GM19025 (cell line): ENCODE data around the gene FBXL3.

Experiments used
- ATAC-seq: cut with Tn5 transposase; IDR thresholded peaks from one replicate; pipeline ENCODE4 v1.9.1; 2021; ENCODE audit warnings: mild to moderate bottlenecking, low read depth, moderate library complexity; ENCODE audit not compliant: unreplicated experiment

Gene FBXL3, protein sequence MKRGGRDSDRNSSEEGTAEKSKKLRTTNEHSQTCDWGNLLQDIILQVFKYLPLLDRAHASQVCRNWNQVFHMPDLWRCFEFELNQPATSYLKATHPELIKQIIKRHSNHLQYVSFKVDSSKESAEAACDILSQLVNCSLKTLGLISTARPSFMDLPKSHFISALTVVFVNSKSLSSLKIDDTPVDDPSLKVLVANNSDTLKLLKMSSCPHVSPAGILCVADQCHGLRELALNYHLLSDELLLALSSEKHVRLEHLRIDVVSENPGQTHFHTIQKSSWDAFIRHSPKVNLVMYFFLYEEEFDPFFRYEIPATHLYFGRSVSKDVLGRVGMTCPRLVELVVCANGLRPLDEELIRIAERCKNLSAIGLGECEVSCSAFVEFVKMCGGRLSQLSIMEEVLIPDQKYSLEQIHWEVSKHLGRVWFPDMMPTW

DNA sequence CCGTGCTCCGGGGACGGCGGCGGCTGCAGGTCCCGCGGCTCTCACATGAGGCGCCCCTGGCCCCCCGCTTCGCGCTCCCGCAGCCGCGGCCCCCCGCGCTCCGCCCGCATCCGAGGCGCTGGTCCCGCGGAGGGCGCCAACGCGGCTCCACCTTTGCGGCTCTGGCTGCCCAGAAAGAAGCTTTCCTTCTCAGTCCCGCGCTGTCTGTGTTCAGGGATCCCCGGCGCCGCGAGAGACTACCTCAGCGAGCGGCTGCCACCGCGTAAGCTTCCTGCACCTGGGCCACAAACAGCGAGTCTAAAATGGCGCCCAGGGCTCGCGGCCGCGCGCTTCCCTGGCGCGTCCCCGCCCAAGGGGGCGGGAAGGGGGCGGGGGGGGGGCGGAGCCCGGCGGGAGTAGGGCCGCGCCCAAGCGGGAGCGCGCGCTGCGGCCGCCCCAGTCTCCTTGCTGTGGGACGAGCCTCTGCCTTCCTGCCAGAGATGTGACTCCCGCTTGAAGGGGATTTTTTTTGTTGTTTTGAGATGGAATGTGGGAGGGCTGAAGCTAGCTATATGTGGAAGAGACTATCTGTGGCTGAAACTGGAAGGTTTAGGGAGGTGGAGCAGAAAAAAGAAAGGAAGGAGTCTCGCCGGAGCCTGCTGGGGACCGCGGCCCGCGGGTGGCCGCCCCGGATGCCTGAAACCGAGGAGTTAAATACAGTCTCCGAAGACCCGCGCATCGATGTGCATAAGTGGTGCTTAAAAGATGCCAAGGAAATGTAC is at the start of gene FBXL3:
Gene FBXL3, minus strand, starts transcription at position 299 of the 761 bp plus-strand sequence. CDS start 5,299 bp downstream, outside the sequence.
- ATAC-seq, result peak; percentile 53

DNA sequence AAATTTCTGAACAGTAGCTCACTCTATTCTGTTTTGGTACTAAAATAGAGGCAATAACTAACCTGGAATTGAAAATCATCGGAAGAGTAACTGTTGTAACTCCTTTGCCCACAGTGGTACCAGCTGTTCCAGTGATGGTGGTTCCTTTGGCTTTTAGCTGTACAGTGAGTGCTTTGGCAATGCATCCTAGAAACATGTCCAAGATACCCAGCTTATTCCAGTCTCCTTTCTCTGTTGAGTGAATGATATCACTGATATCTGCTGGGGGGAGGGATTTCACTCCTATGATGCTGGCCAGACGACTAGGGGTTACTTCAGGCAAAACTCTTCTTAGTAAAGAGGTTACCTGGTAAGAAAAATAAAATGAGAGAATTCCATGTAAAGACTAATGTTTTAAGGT is 40.6 kb upstream of the FBXL3 start:
- ATAC-seq, result no peak

DNA sequence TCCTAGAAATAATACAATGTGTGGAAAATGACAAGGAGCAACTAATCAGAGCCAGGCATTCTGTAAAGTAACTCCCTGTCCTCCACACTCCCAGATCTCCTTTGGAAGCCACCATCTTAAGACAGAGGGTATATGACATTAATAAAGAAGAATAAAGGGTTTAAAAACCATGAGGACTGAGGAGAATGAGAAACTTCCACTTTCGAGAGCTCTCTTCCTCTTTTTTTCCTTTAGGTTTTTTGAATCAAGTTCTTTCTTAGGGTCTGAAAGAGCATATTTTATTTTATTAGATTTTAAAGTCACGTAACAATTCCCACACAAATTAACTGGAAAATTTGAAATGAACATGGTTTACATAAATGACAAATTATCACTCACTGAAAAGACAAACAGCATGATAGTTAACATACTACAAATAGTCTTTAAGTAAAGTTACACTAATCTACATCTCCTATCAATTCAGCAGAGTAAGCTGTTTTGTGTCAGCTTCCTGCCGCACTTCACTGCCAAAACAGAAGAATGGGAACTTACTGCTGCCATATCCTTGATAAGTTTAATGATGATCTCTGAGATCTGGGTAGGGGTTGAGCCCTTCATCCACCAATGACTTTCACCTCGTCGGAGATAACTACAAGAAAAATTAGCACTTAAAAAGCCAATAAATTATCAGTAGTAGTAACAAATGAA is 38.6 kb upstream of the FBXL3 start:
- no peak for ATAC-seq

DNA sequence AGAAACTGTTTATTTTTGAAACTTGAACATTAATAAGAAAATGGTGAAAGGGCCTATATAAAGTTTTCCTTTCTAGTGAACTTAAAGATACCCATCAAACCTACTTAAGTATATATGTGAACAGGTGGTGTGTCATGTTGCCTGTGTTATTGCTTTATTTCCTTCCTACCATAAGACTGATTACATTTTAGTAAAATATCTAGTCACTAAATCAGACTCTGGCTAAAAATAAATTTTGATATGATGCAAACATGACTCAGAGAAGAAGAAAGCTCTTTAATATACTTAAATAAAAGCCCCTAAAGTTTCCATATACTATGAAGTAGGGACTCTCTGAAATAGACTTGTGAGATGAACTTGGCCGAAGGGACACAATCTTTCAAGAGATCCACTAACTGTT is 35.1 kb upstream of the FBXL3 start:
- ATAC-seq, result no peak

DNA sequence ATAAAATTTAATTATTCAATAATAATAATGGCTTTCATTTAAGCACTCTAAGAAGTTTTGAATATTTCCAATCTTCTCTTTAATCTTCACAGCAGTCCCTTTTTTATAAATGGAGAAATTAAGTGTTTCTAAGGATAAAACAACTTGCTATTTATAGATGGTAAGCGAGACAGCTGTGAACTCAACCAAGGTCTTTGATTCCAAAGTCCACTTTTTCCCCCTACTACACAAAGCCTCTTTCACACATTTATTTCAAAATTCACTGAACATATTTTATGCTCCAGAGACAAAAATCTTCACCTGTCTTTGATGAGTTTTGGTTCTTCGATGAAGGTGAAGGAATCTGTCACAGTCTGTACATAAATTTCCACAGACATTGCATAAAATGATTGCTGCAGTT is 34.4 kb upstream of the FBXL3 start:
- no peak for ATAC-seq

DNA sequence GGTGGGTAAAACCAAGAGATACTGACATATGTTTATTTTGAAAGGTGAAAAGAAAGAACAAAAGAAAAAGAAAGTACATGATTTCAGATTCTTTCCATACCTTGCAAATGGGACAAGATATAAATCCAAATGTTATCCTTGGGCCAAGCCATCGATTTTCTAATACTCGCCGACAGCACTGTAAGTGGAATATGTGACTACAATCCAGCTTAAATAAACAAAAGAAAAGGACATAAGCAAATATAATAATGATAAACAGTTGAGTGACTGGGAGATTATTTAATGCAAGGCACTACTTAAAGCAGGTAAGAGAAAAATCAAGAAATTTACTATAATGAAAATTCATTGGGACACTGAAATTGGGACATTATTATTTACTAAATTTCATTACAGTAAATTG is 29.9 kb upstream of the FBXL3 start:
- no peak for ATAC-seq

DNA sequence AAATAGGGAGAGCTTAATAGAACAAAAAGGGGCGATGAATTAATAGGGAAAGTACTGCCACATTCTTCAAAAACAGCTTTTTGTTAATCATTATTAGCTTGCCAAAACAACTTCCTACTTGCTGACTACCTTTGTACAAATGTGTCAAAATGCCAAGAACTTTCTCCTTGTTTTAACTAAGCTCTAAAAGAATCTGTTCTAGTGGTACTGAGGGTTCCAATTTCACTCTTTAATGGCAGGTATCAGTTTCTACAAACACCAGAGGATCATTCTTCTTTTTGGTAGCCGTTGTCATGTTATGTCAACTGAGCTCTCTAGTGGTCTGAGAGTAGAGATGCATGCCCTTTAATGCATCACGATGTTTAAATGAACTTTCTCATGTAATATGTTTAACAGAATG is 29.4 kb upstream of the FBXL3 start:
- no peak for ATAC-seq

DNA sequence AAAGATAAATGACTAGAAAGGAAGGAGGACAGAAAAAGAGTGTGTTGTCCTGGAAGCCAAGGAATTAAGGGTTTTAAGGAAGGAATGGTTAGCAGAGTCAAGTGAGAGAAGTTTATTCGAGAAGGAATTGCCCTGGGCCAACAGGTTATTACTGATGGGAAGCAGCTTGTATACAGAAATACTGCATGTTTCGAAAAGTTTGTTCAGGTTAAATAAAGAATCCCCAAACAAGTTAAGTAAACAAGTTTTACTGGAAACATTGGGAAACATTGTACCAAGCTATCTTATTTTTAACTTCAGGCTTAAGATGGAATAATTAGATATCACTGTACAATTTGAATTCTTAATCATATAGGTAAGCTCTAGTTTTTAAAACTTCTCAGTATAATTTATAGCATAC is 28.2 kb upstream of the FBXL3 start:
- ATAC-seq, result no peak

DNA sequence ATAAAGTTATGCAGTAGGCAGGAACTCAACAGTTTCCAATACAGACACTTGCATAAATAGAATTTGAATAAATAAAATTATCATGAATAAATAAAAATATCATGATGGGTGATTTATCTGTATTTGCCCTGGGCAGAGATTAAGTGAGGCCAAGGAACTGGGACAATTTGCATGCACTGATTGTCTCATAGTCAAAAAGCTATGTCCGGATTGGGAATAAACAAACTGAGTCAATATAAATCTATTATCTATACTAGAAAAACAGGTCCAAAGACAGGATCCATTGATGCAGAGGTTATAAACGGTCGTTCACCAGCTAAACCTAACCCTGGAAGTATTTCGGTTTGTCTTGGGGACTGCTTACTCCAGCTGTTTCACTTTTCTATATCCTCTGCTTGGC is 26.2 kb upstream of the FBXL3 start:
- no peak for ATAC-seq

DNA sequence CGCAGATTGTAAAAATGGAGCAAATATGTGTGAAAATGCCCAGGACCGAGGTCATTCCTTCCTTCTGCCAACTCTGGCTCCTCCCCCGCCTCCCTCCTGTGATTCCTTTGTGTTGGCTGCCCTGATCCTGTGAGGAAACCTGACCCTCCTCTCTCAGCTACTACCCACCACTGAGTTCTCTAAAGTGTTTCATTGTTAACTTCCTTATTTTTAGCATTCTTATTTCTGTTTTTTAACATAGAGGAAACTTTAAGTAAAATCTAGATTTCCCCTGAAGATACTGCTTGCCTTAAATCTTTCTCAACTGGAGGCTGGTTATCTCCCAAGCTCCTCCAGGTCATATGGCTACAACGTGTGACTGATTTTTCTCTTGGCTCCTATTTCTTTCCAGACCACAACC is 21.7 kb upstream of the FBXL3 start:
- ATAC-seq, result no peak

DNA sequence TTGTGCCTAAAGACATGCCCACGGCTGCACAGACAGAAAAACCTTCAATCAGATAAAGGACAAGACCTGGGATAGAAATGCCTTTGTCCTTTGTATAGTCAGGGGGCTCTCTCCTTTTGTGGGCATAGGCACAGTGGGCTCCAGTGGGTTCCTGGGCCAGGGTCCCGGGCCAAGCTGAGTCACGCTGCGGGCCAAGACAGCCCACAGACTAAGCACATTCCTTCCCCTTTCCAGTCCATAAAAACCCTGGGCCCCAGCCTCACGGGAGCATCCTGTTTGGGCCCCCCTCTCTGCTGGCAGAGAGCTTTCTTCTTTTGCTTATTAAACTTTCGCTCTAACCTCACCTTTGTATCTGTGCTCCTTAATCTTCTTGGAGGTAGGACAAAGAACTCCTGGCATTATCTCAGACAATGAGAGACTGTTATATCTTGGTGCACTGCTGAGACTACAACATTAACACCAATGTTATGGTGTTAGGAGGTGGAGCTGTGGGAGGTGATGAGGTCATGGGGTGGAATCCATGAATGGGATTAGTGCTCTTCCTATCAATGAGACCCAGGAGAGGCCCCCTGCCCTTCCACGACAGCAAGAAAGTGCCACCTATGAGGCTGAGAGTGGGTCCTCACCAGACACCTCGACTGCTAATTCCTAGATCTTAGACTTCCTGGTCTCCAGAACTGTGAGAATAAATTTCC is 20.8 kb upstream of the FBXL3 start:
- ATAC-seq, result no peak

DNA sequence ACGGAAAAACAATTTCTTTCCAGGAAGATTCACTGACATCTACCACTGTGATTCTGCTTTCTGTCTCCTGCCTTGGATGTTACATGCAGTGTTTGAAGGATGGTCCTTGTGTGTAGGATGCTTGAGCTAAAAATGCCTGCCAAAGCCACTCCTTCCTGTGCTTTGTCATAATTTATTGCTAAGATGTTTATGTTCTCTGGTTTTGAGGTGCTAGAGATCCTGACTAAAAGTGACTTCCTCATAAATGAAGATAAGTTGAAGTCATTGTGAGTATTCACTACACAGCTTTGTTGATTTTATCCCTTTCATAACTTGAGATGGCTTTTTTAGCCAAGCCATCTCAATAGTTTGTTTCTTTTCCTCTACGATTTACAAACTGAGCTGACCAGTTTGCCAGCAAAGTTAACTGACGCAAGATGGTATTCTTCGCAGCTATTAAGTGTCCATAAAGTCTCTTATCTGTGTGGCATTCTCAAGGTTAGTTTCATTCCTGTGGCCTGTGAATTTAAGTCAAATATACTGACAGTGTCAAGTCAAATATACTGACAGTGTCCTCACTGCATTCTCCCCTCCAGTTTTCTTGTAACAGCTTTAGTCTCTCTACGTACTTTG is 15.7 kb upstream of the FBXL3 start:
- ATAC-seq, result no peak

DNA sequence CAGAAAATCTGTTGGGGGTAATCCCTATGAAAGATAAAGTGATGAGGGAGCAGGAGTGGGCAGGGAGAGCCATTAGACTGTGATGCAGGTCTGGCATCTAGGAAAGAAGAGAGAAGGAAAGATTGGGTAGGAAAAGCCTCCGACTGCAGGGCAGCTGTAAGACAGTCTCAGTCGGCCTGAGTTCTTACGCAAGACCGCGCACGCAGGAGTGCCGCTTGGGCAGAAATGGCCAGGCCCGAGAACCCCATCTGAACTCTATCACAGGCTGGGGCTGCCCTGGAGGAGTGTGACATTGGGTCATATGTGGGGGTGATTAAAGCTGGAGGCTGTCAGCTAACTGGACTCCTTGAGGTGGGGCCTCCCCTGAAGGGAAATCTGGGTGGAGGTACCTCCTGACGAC is 13.9 kb upstream of the FBXL3 start:
- no peak for ATAC-seq

DNA sequence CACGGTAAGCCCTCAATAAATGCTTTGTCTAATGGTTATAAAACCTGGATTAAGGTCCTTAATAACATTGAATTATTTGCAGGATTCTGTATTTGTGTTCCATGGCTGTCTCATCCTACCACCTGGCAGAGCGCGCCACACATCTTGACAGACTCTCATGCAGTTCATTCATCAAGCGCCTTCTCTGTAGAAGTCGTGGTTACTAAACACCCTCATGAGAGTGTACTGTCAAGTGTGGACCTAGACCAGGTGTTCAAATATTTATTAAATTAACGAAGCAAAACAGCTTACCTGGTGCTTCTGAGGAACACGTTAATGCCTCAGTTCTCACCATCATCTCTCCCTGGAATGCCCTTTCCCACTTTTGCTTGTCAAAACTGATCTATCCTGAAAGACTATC is 13.1 kb upstream of the FBXL3 start:
- ATAC-seq, result no peak

DNA sequence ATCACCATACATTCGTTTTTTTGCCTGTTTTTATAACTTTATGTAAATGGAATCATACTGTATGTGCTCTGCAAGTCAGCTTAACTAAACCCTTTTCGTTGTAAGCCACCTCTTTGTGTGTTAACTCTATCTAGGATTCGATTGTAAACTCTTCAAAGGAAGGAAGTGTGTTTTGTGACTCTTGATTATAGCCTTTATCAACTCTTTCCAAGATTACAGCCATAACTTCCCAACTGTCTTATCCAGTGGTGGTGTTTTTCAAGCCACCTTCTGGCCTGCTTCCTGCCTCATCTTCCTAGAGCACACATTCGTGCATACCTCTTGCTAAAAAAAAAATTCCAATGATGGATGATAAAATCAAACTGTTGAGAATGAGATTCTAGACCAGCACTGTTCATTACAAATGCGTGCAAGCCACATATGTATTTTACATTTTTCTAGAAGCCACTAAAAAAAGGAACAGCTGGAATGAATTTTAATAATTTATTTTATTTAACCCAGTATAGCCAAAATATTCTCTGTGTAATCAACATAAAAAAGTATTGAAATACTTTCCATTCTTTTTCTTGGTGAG is 12.0 kb upstream of the FBXL3 start:
- no peak for ATAC-seq

DNA sequence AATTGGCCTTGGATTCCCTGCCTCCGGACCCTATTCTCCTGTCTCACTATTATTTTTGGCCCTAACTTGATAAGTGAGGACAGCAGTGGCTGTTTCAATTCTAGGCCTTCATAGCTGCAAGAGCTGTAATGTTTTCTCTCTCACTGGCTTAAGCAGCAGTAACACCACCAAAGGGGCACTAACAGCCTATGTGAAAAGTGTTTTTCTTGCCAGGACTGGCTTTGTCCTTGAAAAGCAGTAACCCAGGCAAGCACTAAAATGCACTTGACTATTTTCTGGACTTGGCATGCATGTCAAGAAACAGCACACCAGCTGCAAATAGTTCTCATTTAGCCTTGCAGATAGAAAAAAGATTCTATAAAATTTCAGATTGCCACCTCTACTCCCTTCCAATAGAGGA is 9.3 kb upstream of the FBXL3 start:
- ATAC-seq, result no peak

DNA sequence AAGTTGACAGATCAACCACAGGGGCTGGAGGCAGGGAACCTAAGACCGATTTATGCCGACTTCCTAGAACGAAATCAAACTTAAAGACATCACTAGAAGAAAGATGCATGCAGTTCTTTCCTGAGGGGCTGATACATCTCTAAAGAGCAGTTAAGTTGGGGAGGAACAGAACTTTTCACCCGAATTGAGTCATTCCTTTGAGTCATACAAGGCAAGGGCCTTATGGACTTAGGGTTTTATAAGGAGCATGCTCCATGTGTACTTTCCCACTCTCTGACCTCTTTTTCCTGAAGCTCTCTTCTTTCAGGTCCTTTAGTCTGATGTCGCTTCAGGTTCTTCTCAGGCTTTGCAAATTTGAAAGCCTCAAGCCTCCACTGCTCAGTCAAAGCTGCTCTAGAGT is 7.9 kb upstream of the FBXL3 start:
- ATAC-seq, result no peak

DNA sequence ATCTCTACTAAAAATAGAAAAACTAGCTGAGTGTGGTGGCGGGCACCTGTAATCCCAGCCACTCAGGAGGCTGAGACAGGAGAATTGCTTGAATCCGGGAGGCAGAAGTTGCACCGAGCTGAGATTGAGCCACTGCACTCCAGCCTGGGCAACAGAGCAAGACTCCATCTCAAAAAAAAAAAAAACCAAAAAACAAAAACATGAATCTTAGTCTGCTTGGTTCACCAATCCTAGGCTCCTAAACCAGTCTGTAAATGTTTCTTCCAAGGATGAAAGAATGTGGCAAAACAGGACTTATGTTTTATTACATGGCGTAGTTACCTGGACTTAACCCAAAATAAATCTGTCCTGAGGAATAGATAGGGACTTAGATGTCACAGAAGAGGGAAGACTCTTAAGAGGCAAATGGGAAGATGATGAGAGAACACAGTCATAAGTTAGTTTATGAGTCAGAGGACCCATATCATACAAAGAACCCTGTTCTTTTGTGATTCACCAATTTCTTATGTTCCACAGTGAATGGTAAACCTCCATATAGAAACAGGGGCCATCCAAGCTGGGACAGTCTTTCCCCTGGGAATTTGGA is 6.9 kb upstream of the FBXL3 start:
- no peak for ATAC-seq

DNA sequence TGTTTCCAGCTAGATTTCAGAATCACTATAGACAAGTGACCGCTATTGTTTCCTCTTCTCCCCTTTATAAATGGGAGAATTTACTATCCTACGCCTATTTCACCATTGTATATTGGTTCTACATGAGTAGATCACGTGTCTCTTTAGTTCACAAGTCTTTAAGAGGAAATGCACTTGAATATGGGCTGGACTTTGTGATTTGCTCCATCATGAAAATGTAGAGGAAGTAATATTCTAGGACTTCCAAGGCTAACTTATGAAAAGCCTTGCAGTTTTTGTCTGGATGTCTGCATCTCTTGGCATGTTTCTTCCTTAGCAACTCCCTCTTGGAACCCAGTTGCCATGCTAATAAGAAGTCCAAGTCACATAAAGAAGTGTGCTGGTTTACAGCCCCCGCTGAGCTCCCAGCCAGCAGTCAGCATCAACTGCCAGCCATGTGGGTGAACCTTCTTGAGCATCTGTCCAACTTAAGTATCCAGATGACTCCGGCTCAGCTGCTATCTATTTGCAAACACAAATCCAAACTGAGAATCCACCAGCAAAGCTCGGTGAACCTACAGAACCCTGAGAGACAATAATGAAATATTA is 4.8 kb upstream of the FBXL3 start:
- ATAC-seq, result no peak
